ENCODE results near the gene CALML6.

Gene CALML6

DNA sequence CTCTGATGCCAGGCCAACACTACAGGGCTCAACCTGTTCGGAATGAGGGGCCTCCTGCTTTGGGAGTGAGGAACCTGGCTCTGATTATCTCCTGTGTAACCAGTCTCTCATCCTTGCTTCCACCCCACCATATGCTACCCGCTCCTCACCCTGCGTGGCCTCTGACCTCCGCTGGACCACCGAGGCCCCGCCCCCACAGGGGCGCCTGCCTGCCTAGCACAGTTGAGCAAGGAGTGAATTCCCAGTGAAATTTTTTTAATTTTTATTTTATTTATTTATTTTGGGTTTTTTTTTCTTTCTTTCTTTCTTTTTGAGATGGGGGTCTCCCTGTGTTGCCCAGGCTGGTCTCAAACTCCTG is 22.3 kb upstream of the CALML6 start:
- DNase-seq (ENCODE audit: insufficient read length) (no peak), FAIRE-seq (no peak)
- no peak for TF ChIP-seq POLR2A (IDR thresholded peaks at IDR 0.05; ENCODE audit: low read depth, low read length)
- no peak for TF ChIP-seq POLR2AphosphoS5 (IDR thresholded peaks at IDR 0.05; ENCODE audit: low read depth, low read length)
- TF ChIP-seq TAF1 (IDR thresholded peaks at IDR 0.05; ENCODE audit: borderline replicate concordance, low read depth, low read length), result no peak

DNA sequence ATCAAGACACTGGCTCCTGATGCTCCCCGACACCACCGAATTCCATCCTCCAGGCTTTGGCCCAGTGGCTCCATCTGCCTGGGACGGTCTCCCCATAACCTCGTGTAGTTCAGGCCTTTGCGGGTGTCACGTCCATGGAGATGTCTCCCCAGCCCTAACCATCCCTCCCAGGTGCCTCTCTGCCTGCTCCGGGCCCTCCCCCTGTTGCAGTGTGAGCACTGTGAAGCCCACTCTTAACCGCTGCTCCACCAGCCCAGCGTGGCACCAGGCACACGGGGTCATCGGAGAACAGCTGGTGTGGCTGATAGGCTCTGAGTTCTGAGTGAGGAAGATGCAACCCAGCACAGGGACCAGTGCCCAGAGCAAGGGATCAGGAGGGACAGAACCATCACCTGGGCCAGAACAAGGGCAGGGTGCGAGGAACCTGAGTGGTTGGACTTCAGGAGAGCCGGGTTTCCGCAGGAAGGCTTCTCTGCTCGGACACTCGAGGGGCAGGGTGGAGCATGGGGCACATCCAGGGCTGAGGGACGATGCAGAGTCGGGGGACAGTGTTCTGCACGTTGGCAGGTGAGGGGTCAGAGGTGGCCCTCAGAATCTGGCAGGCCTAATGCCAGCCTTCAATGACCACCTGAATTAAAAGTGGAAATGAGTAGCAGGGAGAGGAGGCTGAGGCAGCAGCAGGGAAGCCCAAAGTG is 21.6 kb upstream of the CALML6 start:
- no peak for FAIRE-seq
- TF ChIP-seq POLR2AphosphoS5 (IDR thresholded peaks at IDR 0.05; ENCODE audit: low read depth, low read length) (no peak), TAF1 (IDR thresholded peaks at IDR 0.05; ENCODE audit: borderline replicate concordance, low read depth, low read length) (no peak)
- DNase-seq (ENCODE audit: insufficient read length), result no peak

DNA sequence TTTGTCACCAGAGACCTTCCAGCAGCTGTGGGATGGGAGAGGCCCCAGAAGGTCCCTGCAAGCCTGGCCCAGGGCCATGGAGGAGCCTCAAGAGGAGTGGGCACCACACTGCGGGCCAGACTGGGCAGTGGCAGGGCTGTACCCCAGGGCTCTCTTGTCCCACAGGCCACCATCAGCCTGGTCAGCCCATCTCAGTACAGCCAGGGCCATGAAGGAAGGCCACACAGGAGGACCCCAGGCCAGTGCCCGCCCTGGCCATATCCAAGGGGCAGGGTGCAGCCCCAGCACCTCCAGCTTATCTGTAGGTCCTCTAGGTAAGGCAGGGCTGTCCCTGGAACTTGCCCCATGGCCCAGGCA is 21.1 kb upstream of the CALML6 start:
- TF ChIP-seq POLR2AphosphoS5 (IDR thresholded peaks at IDR 0.05; ENCODE audit: low read depth, low read length) (no peak), POLR2A (IDR thresholded peaks at IDR 0.05; ENCODE audit: low read depth, low read length) (no peak), TAF1 (IDR thresholded peaks at IDR 0.05; ENCODE audit: borderline replicate concordance, low read depth, low read length) (no peak)
- no peak for DNase-seq (ENCODE audit: insufficient read length)
- FAIRE-seq, result no peak

DNA sequence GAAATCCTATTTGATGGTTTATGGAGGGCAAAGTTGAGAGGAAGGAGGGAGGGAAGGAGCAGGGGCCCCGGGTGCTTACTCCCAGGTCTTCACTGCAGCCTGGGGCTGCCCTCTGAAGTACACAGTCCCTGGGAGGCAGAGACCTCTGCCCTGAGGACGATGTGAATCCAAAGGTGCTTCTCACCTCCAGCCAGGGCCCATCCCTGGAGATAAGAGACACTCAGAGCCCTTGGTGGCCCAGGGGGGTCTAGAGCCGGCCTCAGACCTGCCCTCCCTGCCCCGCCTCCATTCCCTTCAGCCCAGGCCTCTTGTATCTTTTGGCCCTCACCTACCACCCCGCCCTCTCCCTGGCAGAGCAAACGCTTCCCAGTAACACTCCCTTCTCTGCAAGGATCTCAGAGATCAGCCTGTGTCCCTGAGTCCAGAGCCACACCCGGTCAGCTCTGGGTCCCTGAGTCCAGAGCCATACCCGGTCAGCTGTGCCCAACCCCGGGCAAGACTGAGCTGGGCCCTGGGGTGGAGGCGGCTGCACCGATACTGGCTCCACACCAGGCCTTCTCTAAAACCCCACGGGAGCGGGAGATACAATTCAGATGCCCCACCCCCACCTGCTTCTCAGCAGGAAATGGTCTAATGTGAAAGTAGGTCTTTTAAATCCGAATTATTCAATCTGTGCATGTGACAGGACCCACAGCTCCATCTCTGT is 20.6 kb upstream of the CALML6 start:
- TF ChIP-seq TAF1 (IDR thresholded peaks at IDR 0.05; ENCODE audit: borderline replicate concordance, low read depth, low read length) (no peak), POLR2A (IDR thresholded peaks at IDR 0.05; ENCODE audit: low read depth, low read length) (no peak), POLR2AphosphoS5 (IDR thresholded peaks at IDR 0.05; ENCODE audit: low read depth, low read length) (no peak)
- DNase-seq (ENCODE audit: insufficient read length), result no peak
- FAIRE-seq, result no peak

DNA sequence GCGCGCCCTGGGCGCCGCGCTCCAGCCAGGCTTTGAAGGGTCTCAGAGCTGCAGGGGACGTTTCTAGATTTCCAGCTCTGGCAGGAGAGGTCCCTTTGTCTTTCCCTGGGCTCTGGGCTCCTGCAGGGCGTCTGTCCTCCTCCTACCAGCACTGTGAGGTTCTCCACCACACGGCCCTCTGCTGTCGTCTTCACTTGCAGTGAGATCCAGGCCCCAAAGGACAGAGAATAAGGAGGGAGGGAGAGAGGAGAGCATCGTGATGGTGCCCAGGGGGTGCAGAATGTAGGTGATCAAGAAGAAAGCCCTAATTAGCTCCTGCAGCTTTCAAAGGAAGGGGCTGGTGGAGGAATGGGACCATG is 20.0 kb upstream of the CALML6 start:
- FAIRE-seq (no peak), DNase-seq (ENCODE audit: insufficient read length) (no peak)
- TF ChIP-seq POLR2AphosphoS5 (IDR thresholded peaks at IDR 0.05; ENCODE audit: low read depth, low read length) (no peak), POLR2A (IDR thresholded peaks at IDR 0.05; ENCODE audit: low read depth, low read length) (no peak), TAF1 (IDR thresholded peaks at IDR 0.05; ENCODE audit: borderline replicate concordance, low read depth, low read length) (no peak)

DNA sequence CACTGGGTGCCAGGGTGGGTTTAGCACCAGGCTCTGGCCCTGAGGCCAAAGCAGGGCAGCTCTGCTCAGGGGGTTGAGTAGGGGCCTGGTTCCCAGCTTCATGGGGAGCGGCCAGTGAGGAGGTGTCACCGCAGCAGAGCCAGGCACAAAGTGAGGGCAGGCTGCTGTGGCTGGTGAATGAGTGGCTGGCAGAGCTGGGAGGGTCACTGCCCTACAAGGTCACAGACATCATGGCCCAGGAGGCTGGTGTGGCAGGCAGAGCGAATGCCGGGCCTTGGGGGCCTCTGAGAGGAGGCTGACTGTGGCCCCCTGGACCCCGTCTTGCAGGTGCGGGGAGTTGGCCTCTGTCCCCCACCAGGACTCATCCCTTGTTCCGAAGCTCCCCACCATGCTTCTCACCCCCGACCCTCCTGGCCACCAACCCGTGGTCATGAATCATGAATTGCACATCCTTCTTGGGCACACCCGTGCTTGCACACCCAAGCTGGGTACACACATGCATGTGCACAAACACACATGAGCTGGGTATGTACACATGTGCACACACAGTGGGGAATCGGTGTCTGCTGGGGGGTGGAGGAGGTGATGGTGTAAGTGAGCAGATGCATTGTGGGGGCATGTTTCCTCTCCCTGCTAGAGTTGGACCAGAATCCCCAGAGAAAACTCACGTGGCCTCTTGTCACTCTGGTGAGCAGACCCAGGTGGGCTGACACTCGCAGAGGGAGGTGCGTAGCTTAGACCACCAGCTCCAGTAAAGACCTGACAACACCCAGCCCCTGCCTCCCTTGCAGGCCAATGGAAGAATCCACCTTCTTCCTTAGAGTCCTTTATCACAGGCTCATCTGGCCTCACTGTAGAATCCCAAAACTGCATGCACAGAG is 19.4 kb upstream of the CALML6 start:
- DNase-seq (ENCODE audit: insufficient read length) (no peak), FAIRE-seq (no peak)
- no peak for TF ChIP-seq POLR2AphosphoS5 (IDR thresholded peaks at IDR 0.05; ENCODE audit: low read depth, low read length)
- no peak for TF ChIP-seq POLR2A (IDR thresholded peaks at IDR 0.05; ENCODE audit: low read depth, low read length)
- TF ChIP-seq TAF1 (IDR thresholded peaks at IDR 0.05; ENCODE audit: borderline replicate concordance, low read depth, low read length), result no peak

DNA sequence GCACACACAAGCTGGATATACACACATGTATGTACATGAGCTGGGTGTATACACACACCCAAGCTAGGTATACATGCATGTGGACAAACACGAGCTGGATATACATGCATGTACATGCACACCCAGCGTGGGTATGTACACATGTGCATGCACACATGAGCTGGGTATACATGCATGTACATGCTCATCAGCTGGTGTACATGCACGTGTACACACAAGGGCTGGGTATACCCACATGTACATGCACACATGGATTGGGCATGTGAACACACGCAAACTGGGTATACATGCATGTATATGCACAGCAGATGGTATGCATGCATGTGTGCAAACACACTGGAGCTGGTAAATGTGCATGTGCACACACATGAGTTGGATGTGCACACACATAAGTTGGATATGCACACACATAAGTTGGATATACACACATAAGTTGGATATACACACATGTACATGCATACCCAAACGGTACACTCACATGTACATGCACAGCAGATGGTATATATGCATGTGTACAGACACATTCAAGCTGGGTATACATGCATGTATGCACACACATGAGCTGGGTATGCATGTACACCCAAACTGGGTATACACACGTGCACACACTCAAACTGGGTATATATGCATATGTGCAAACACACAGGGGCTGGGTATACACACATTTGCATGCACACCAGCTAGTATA is 16.7 kb upstream of the CALML6 start:
- no peak for TF ChIP-seq TAF1 (IDR thresholded peaks at IDR 0.05; ENCODE audit: borderline replicate concordance, low read depth, low read length)
- TF ChIP-seq POLR2A (IDR thresholded peaks at IDR 0.05; ENCODE audit: low read depth, low read length), result no peak
- no peak for TF ChIP-seq POLR2AphosphoS5 (IDR thresholded peaks at IDR 0.05; ENCODE audit: low read depth, low read length)

DNA sequence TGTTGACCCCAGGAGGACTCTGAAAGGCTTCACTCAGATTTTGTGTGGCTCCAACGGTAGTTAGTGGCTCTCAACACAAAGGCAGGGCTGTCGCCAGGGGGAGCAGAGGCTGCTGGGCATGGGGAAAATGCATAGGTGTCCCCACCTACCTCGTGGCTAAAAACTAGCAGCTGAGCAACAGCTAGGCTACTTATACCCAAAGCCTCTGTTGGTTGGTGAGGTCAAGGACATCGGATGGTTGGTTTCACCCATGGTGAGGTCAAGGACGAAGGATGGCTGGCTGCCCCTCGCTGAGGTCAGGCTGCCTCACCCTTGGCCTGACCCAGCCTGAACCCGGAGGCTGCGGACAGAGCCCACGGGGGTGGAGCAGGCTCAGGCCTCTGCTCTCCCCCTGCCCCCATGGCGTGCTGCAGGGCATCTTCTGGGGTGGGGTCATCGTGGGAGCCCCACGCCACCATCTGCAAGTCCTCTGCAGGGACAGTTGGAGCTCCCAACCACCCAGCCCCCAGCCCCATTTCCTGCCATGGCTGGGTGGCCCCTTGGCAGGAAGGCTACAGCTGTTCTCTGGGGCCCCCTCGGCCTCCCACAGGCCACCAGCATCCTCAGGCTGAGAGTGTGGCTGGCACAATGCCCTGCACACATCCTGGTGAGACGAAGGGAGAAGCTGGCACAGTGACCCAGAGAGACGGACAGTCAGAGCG is 15.6 kb upstream of the CALML6 start:
- TF ChIP-seq POLR2AphosphoS5 (IDR thresholded peaks at IDR 0.05; ENCODE audit: low read depth, low read length), result no peak
- no peak for TF ChIP-seq TAF1 (IDR thresholded peaks at IDR 0.05; ENCODE audit: borderline replicate concordance, low read depth, low read length)
- no peak for TF ChIP-seq POLR2A (IDR thresholded peaks at IDR 0.05; ENCODE audit: low read depth, low read length)
- DNase-seq (ENCODE audit: insufficient read length) (no peak), FAIRE-seq (no peak)

More for the DNA sequence above, 16.7 kb upstream of the CALML6 start:
- FAIRE-seq (no peak), DNase-seq (ENCODE audit: insufficient read length) (no peak)

DNA sequence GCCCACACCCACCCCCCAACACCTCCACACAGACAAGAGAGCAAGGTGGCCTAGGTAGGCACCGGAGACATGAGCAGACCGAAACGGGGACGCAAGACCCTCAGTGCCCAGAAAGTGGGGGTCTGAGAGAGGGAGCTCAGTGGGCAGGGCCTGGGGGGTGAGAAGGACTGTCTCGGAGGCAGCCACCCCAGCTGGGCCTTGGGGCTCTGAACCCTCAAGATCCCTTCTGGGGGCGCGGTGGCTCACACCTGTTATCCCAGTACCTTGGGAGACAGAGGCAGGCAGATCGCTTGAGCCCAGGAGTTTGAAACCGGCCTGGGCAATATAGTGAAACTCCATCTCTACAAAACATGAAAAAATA is 15.1 kb upstream of the CALML6 start:
- no peak for FAIRE-seq
- no peak for DNase-seq (ENCODE audit: insufficient read length)
- TF ChIP-seq TAF1 (IDR thresholded peaks at IDR 0.05; ENCODE audit: borderline replicate concordance, low read depth, low read length) (no peak), POLR2AphosphoS5 (IDR thresholded peaks at IDR 0.05; ENCODE audit: low read depth, low read length) (no peak), POLR2A (IDR thresholded peaks at IDR 0.05; ENCODE audit: low read depth, low read length) (no peak)

DNA sequence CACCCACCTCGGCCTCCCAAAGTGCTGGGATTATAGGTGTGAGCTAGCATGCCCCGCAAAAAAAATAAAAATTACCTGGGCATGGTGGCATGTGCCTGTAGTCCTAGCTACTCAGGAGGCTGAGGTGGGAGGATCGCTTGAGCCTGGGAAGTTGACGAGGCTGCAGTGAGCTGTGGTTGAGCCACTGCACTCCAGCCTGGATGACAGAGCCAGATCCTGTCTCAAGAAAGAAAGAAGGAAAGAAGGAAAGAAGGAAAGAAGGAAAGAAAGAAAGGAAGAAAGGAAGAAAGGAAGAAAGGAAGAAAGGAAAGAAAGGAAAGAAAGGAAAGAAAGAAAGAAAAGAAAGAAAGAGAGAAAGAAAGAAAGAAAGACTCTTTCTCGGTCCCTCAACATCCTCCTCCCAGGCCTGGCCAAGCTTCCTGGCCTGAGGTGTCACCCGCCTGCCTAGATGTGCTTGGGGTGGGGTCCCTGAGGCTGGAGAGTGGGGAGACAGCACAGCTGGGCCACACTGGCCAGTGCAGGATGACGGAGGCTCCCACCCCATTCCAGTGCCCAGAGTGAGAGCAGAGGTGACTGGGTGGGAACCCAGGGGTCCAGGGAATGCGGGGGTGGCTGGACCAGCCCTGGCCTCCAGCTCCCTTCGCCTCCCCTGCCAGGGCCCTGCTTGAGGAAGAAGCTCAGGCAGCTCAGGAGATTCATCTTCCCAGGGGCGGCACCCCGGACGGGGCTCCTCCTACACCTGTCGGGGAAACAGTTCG is 14.0 kb upstream of the CALML6 start:
- TF ChIP-seq POLR2A (IDR thresholded peaks at IDR 0.05; ENCODE audit: low read depth, low read length), result no peak
- TF ChIP-seq POLR2AphosphoS5 (IDR thresholded peaks at IDR 0.05; ENCODE audit: low read depth, low read length), result no peak
- TF ChIP-seq TAF1 (IDR thresholded peaks at IDR 0.05; ENCODE audit: borderline replicate concordance, low read depth, low read length), result no peak
- FAIRE-seq, result no peak
- no peak for DNase-seq (ENCODE audit: insufficient read length)
